ENCODE data around the gene BUB1B. TPM values are rescaled to one million over a fixed set of nuclear protein-coding genes. Genes with fewer than 3 reads are reported as not detected.

The BUB1B gene
- total RNA-seq, 1 experiment from 2014 or later, result 83.2 TPM

DNA sequence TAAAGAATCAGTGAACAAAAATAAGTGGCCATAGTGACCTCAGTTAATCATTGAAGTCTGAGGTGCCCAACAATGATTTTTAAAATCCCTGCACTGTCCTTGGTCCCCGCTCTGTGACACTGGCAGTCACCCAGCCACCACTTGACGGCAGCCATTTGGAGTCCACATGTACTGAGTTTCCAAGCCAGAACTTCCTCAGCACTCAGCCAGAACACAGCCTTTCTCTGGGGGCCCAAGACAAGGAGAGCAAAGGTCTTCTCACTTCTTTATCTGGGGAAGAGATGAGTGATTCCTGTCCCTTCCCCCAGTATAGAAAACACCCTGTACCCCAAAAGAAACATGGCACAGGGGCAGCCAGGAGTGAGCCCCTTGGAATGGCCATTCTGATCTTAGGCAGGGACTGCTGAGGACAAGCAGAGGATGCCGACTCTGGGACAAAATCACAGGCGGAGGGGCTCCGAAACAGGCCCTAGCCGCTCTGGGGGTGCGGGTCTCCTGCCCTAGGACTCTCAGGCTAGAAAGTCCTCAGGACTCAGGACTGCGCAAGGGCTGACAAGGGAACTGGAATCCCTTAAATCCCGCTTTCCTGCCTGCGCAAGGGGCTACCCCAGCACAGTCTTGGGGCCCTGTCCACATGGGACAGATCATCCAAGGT is 90.7 kb downstream of the BUB1B start:
- H4K91ac ChIP-seq (ENCODE audit: insufficient read length, low read depth, low read length), result no peak overlapping the region
- H3K36me3 Mint-ChIP-seq (ENCODE audit: insufficient read depth in 1 of 3, low read depth in 3 of 3), result peaks cover 0 to 3% (median 0%) of the 10 kb centered on the region in 3 experiments; a peak in 1 of 7 replicates
- no peak overlapping the region for H2BK15ac ChIP-seq (ENCODE audit: low read depth, low read length)
- H2BK20ac ChIP-seq (ENCODE audit: low read depth, low read length, poor library complexity, severe bottlenecking), result no peak overlapping the region
- no peak overlapping the region for H3K27ac ChIP-seq (ENCODE audit: insufficient read length, low read depth, low read length)
- H2AK5ac ChIP-seq (ENCODE audit: insufficient read length, low read length), result no peak overlapping the region
- no peak overlapping the region; the same call in 1 of the 2 replicates for H3K14ac ChIP-seq (ENCODE audit: insufficient read depth, low read length)
- no peaks in the 10 kb centered on the region for H3K9me3 ChIP-seq (ENCODE audit: control insufficient read depth, low read depth, low read length)
- no peak overlapping the region for H4K5ac ChIP-seq (ENCODE audit: insufficient read length, low read depth, low read length)
- H3K79me2 ChIP-seq (ENCODE audit: insufficient read depth, low read length), result no peaks in the 10 kb centered on the region
- no peak overlapping the region for H2BK120ac ChIP-seq (ENCODE audit: low read depth, low read length, poor library complexity, severe bottlenecking)
- no peak overlapping the region for H2AFZ ChIP-seq (ENCODE audit: low read length)
- H4K8ac ChIP-seq (replicated peaks; ENCODE audit: insufficient read length, low read depth, low read length), result no peak overlapping the region
- no CpG with 5 or more reads among the region's 10 CpGs for WGBS (ENCODE audit: extremely low coverage, insufficient read length, low lambda C conversion rate)
- peak overlapping the region; percentile 47 to 60; a peak in 4 of 5 replicates for H3K4me3 Mint-ChIP-seq
- no peak for DNase-seq
- H3K27me3 ChIP-seq (ENCODE audit: insufficient read depth, low read length), result peaks cover 16% of the 10 kb centered on the region; the same call in 1 of the 2 replicates
- H3T11ph ChIP-seq (ENCODE audit: low read length), result no peak overlapping the region
- no peak overlapping the region for H2BK12ac ChIP-seq (ENCODE audit: insufficient read length, low read depth, low read length)
- peaks cover 9% of the 10 kb centered on the region for H3K23me2 ChIP-seq (ENCODE audit: insufficient read length, low read depth, low read length, poor library complexity, severe bottlenecking)
- H3K23ac ChIP-seq (ENCODE audit: insufficient read length, low read depth, low read length), result no peak overlapping the region
- no peak overlapping the region for H3K4ac ChIP-seq (ENCODE audit: low read depth, low read length)
- H3K56ac ChIP-seq (ENCODE audit: insufficient read length, low read depth, low read length), result no peak overlapping the region
- H3K27me3 Mint-ChIP-seq (ENCODE audit: low read depth), result peaks cover 48% of the 10 kb centered on the region
- no peak for TF ChIP-seq CTCF (conservative IDR thresholded peaks at IDR 0.05)
- no peaks in the 10 kb centered on the region for H3K79me1 ChIP-seq (ENCODE audit: insufficient read depth, low read depth, low read length, poor library complexity, severe bottlenecking)
- H2BK5ac ChIP-seq (ENCODE audit: insufficient read length, low read length), result no peak overlapping the region
- H4K20me1 ChIP-seq (ENCODE audit: control insufficient read depth, insufficient read depth, insufficient read length), result no peaks in the 10 kb centered on the region
- H3K27ac Mint-ChIP-seq, result no peak overlapping the region
- H3K9me3 Mint-ChIP-seq, result no peaks in the 10 kb centered on the region; a peak in 1 of 5 replicates
- peak overlapping the region; percentile 45 for H3K4me2 ChIP-seq (ENCODE audit: insufficient read depth, insufficient read length, low read length)
- H3K9ac ChIP-seq (ENCODE audit: extremely low read depth, insufficient read length, low read length), result no peak overlapping the region
- H3K4me1 ChIP-seq (ENCODE audit: insufficient read depth, low read length), result no peaks in the 10 kb centered on the region
- H3K4me1 Mint-ChIP-seq, result peaks cover 10 to 17% of the 10 kb centered on the region in 2 experiments
- no peak overlapping the region for H3K18ac ChIP-seq (ENCODE audit: insufficient read length, low read depth, low read length)

Measured in H9 (cell line).